GM12872 (cell line): Measurements from ENCODE around the gene AZU1.

ENCODE experiments used
- TF ChIP-seq, protein P1 (sequence below): IDR thresholded peaks from 3 replicates; pipeline ENCODE4 v1.5.1; 2011; ENCODE audit warnings: low read depth, mild to moderate bottlenecking, low read length, moderate library complexity; ENCODE audit not compliant: insufficient read depth

AZU1 gene

DNA sequence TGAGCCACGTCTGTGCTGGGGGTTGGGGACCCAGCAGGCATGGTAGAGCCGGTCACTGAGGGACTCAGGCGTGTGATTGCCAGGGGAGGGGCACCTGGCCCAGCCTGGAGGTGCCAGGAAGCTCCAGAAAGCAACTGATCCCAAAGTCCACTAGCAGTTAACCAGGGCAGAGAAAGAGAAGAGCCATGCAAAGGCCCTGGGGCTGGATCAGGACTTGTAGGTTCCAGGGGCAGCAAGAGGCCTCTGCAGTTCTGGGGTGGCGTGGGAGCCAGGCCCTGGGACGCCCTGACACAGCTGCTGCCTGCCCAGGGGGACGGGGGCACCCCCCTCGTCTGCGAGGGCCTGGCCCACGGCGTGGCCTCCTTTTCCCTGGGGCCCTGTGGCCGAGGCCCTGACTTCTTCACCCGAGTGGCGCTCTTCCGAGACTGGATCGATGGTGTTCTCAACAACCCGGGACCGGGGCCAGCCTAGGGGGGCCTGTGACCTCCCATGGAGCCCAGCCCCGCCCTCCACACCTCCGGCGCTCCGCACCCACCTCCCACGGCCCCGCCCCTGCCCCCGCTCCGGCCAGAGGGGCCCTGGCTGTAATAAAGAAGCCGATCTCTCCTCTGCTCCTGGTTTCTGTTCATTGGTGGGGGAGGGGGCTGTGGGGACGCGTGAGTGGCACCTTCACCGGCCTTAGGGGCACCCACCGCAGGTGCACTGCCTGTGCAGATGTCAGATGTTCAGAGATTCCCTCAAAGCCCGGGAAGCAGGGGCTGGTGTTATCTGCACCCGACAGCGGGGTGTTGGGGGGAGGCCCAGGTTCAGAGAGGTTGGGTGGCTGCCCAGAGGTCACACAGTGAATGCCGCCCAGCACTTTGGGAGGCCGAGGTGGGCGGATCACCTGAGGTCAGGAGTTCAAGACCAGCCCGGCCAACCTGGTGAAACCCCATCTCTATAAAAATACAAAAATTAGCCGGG is 4.1 kb downstream of the AZU1 start:
- TF ChIP-seq, protein P1, sequence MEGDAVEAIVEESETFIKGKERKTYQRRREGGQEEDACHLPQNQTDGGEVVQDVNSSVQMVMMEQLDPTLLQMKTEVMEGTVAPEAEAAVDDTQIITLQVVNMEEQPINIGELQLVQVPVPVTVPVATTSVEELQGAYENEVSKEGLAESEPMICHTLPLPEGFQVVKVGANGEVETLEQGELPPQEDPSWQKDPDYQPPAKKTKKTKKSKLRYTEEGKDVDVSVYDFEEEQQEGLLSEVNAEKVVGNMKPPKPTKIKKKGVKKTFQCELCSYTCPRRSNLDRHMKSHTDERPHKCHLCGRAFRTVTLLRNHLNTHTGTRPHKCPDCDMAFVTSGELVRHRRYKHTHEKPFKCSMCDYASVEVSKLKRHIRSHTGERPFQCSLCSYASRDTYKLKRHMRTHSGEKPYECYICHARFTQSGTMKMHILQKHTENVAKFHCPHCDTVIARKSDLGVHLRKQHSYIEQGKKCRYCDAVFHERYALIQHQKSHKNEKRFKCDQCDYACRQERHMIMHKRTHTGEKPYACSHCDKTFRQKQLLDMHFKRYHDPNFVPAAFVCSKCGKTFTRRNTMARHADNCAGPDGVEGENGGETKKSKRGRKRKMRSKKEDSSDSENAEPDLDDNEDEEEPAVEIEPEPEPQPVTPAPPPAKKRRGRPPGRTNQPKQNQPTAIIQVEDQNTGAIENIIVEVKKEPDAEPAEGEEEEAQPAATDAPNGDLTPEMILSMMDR: no peak

DNA sequence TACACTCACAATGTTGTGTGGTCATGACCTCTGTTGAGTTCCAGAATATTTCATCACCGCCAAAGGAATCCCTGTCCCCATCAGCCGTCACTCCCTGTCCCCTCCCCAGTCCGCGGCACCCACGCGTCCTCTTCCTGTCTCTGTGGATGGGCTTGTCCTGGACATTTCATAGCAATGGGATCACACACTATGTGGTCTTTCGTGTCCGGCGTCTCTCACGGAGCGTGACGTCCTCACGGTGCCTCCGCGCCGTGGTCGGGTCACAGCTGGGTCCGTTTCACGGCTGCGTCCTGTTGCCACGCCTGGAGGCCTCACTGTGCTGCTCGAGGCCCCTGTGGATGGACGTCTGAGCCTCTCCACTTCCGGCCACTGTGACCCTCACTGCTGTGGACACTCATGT is 6.6 kb downstream of the AZU1 start:
- TF ChIP-seq, protein P1: no peak

GRCh38 chr19:835210-835810 is 7.7 kb downstream of the AZU1 start:
- TF ChIP-seq, protein P1: no peak

DNA sequence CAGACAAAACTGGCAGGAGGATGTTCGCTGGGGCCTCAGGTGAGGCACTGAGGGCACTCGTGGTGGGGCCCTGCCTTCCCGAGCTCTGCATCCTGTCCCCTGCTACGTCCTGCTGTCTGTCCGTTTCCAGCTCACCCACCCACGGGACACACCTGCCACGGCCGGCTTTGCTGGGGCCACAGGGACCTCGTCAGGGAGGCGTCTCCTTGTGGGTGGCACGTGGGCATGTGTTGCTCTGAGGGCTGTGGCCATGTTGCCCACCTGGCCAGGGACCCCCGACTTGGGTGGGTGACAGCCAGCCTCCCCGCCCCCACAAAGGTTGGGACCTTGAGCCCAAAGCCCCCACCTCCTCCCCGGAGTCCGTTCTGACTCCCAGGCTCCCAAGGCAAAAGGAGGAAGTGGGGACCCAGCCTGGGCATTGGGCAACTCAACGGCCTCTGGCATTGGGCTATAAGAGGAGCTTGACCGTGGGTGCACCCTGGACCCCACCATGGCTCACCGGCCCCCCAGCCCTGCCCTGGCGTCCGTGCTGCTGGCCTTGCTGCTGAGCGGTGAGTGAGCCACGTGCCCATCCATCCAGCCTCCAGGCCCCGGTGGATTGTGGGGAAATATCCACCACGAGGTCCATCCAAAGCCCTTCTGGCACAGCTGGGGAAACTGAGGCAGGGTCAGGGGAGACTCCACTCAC is 13.0 kb downstream of the AZU1 start, which contains the start of gene PRTN3:
Gene PRTN3 (plus strand): TSS at position 481 of the 688 bp plus-strand sequence. CDS start 10 bp downstream, at position 491.
- TF ChIP-seq, protein P1: no peak

DNA sequence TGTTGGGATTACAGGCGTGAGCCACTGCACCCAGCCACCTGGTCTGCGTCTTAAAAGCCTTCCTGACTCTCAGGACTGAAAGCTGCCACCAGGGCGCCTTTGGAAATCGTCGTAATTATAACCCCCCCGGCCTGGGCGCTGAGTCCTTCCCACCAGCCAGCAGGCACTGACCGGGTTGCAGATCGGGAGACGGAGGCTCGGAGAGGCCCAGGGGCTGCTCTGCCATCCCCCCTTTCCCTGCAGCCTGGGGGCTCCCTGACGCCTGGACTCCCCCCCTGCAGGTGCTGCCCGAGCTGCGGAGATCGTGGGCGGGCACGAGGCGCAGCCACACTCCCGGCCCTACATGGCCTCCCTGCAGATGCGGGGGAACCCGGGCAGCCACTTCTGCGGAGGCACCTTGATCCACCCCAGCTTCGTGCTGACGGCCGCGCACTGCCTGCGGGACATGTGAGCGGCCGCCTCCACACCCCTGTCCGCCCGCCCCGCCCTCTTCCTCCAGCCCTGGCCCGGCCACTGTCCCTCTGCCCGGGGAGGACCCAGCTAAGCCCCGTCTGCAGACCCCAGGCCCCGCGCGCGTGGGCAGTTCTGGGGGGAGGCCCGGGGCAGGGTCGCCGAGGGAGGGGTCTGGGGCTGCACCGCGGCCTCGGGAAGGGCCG is 15.7 kb downstream of the AZU1 start:
- TF ChIP-seq, protein P1: no peak

- TF ChIP-seq, protein P1: no peak
Measured at GRCh38 chr19:843836-844545, 16.4 kb downstream of the AZU1 start.
